KOPT-K1 (cell line): ENCODE data around the gene NEK6.

ENCODE experiments used
- H3K27ac ChIP-seq: fragments of 200-600 bp; sonication (generic); 2 replicates; pipeline ENCODE4 v1.5.1; 2016; ENCODE audit warnings: antibody characterized with exemption, mild to moderate bottlenecking, low read depth, low read length; ENCODE audit not compliant: poor library complexity, severe bottlenecking
- H3K36me3 ChIP-seq: fragments of 200-600 bp; sonication (generic); 2 replicates; pipeline ENCODE4 v1.5.1; 2017; ENCODE audit warnings: antibody characterized with exemption, mild to moderate bottlenecking, low read length, moderate library complexity; ENCODE audit not compliant: insufficient read depth
- H3K9me3 ChIP-seq: fragments of 200-600 bp; sonication (generic); 2 replicates; pipeline ENCODE4 v1.5.1; 2017; ENCODE audit warnings: antibody characterized with exemption, low read length, mild to moderate bottlenecking; ENCODE audit not compliant: insufficient read depth, poor library complexity, severe bottlenecking

NEK6 gene

GRCh38 chr9:124302921-124303320, 45.2 kb downstream of the NEK6 start:
- no peaks in the 10 kb centered on the region for H3K36me3 ChIP-seq
- H3K27ac ChIP-seq = no peak overlapping the region
- H3K9me3 ChIP-seq = no peaks in the 10 kb centered on the region

GRCh38 chr9:124303762-124304161, 46.0 kb downstream of the NEK6 start:
- H3K36me3 ChIP-seq = no peaks in the 10 kb centered on the region
- H3K9me3 ChIP-seq = no peaks in the 10 kb centered on the region
- no peak overlapping the region for H3K27ac ChIP-seq

GRCh38 chr9:124304285-124304684, 46.5 kb downstream of the NEK6 start:
- H3K36me3 ChIP-seq = no peaks in the 10 kb centered on the region

GRCh38 chr9:124306098-124306735, 48.5 kb downstream of the NEK6 start:
- no peak overlapping the region for H3K27ac ChIP-seq
- no peaks in the 10 kb centered on the region for H3K36me3 ChIP-seq
- H3K9me3 ChIP-seq = no peaks in the 10 kb centered on the region

More at GRCh38 chr9:124304285-124304684, 46.5 kb downstream of the NEK6 start:
- H3K9me3 ChIP-seq = no peaks in the 10 kb centered on the region
- H3K27ac ChIP-seq = no peak overlapping the region

- H3K36me3 ChIP-seq = no peaks in the 10 kb centered on the region
- H3K9me3 ChIP-seq = no peaks in the 10 kb centered on the region
- no peak overlapping the region for H3K27ac ChIP-seq
Measured at GRCh38 chr9:124307379-124308030, 49.8 kb downstream of the NEK6 start.

- no peaks in the 10 kb centered on the region for H3K9me3 ChIP-seq
- no peaks in the 10 kb centered on the region for H3K36me3 ChIP-seq
- no peak overlapping the region for H3K27ac ChIP-seq
Measured at GRCh38 chr9:124308606-124309491, 51.1 kb downstream of the NEK6 start.

GRCh38 chr9:124309667-124310084, 51.9 kb downstream of the NEK6 start:
- Histone ChIP-seq H3K9me3 (no peaks in the 10 kb centered on the region), H3K36me3 (no peaks in the 10 kb centered on the region), H3K27ac (no peak overlapping the region)

- H3K9me3 ChIP-seq = no peaks in the 10 kb centered on the region
- no peak overlapping the region for H3K27ac ChIP-seq
- H3K36me3 ChIP-seq = no peaks in the 10 kb centered on the region; the same call in 1 of the 2 replicates
Measured at GRCh38 chr9:124311283-124311682, 53.5 kb downstream of the NEK6 start.

GRCh38 chr9:124312290-124313265, 54.8 kb downstream of the NEK6 start:
- Histone ChIP-seq H3K36me3 (no peaks in the 10 kb centered on the region; the same call in 1 of the 2 replicates), H3K27ac (no peak overlapping the region), H3K9me3 (no peaks in the 10 kb centered on the region)

GRCh38 chr9:124313940-124314339, 56.2 kb downstream of the NEK6 start:
- Histone ChIP-seq H3K36me3 (no peaks in the 10 kb centered on the region; the same call in 1 of the 2 replicates), H3K9me3 (no peaks in the 10 kb centered on the region), H3K27ac (no peak overlapping the region)

- Histone ChIP-seq H3K9me3 (no peaks in the 10 kb centered on the region), H3K27ac (no peak overlapping the region), H3K36me3 (no peaks in the 10 kb centered on the region; the same call in 1 of the 2 replicates)
Measured at GRCh38 chr9:124315882-124316281, 58.1 kb downstream of the NEK6 start.

GRCh38 chr9:124320062-124320973, 62.6 kb downstream of the NEK6 start:
- Histone ChIP-seq H3K36me3 (no peaks in the 10 kb centered on the region), H3K27ac (no peak overlapping the region), H3K9me3 (no peaks in the 10 kb centered on the region)

GRCh38 chr9:124321416-124321815, 63.7 kb downstream of the NEK6 start:
- Histone ChIP-seq H3K36me3 (no peaks in the 10 kb centered on the region), H3K27ac (no peak overlapping the region), H3K9me3 (no peaks in the 10 kb centered on the region)
